Measurements from ENCODE around the gene AHCYL2. TPM values are rescaled to one million over a fixed set of nuclear protein-coding genes. Genes with fewer than 3 reads are reported as not detected.

The AHCYL2 gene
- total RNA-seq: 20.3 TPM
- polyA plus RNA-seq: 9.0 TPM

- no peaks in the 10 kb centered on the region for H3K4me1 ChIP-seq (ENCODE audit: insufficient read depth)
These were observed at the start of gene AHCYL2 for GRCh38 chr7:129224251-129225205. Gene AHCYL2 (plus strand): TSS chr7:129225030.

GRCh38 chr7:129176916-129177710, 47.7 kb upstream of the AHCYL2 start:
- DNase-seq (ENCODE audit: extremely low spot score): no peak
- Histone ChIP-seq H3K4me3 (ENCODE audit: low read depth, low read length) (no peak overlapping the region), H3K36me3 (ENCODE audit: insufficient read depth) (no peaks in the 10 kb centered on the region), H3K27ac (ENCODE audit: low read depth) (no peak overlapping the region), H3K4me1 (ENCODE audit: insufficient read depth) (no peaks in the 10 kb centered on the region)
- 24% methylated on average over 11 of the region's 11 CpGs for WGBS

More at GRCh38 chr7:129224251-129225205, at the start of gene AHCYL2:
- peak within 1 kb of the TSS; percentile 88 for H3K27ac ChIP-seq (ENCODE audit: low read depth)
- H3K36me3 ChIP-seq (ENCODE audit: insufficient read depth): no peaks in the 10 kb centered on the region
- under 1% methylated on average over 63 of the region's 63 CpGs for WGBS
- peak; percentile 96 for DNase-seq (ENCODE audit: extremely low spot score)
- peak within 1 kb of the TSS; percentile 91 for H3K4me3 ChIP-seq (ENCODE audit: low read depth, low read length)

- DNase-seq (ENCODE audit: extremely low spot score): no peak
- no peaks in the 10 kb centered on the region for H3K4me1 ChIP-seq (ENCODE audit: insufficient read depth)
- H3K4me3 ChIP-seq (ENCODE audit: low read depth, low read length): no peak overlapping the region
- no peaks in the 10 kb centered on the region for H3K36me3 ChIP-seq (ENCODE audit: insufficient read depth)
- 72% methylated on average over 6 of the region's 6 CpGs for WGBS
- no peak overlapping the region for H3K27ac ChIP-seq (ENCODE audit: low read depth)
These were observed 39.7 kb upstream of the AHCYL2 start for GRCh38 chr7:129184981-129185670.

- Histone ChIP-seq H3K4me1 (ENCODE audit: insufficient read depth) (no peaks in the 10 kb centered on the region), H3K27ac (ENCODE audit: low read depth) (no peak overlapping the region), H3K36me3 (ENCODE audit: insufficient read depth) (no peaks in the 10 kb centered on the region), H3K4me3 (ENCODE audit: low read depth, low read length) (no peak overlapping the region)
- DNase-seq (ENCODE audit: extremely low spot score): no peak
- 89% methylated on average over 6 of the region's 6 CpGs for WGBS
These were observed 38.0 kb upstream of the AHCYL2 start for GRCh38 chr7:129186749-129187260.

GRCh38 chr7:129187681-129188371, 37.0 kb upstream of the AHCYL2 start:
- Histone ChIP-seq H3K4me3 (ENCODE audit: low read depth, low read length) (peak overlapping the region; percentile 76), H3K4me1 (ENCODE audit: insufficient read depth) (no peaks in the 10 kb centered on the region), H3K36me3 (ENCODE audit: insufficient read depth) (no peaks in the 10 kb centered on the region), H3K27ac (ENCODE audit: low read depth) (no peak overlapping the region)
- 24% methylated on average over 14 of the region's 14 CpGs for WGBS
- no peak for DNase-seq (ENCODE audit: extremely low spot score)

GRCh38 chr7:129188372-129188891, 36.4 kb upstream of the AHCYL2 start, which contains the start of gene SMO:
Gene SMO (plus strand): TSS chr7:129188633. CDS start chr7:129189152, 519 bp downstream.
- H3K4me1 ChIP-seq (ENCODE audit: insufficient read depth): no peaks in the 10 kb centered on the region
- no peaks in the 10 kb centered on the region for H3K36me3 ChIP-seq (ENCODE audit: insufficient read depth)
- WGBS: 2% methylated on average over 48 of the region's 48 CpGs
- peak within 1 kb of the TSS; percentile 30 for H3K27ac ChIP-seq (ENCODE audit: low read depth)
- peak; percentile 78 for DNase-seq (ENCODE audit: extremely low spot score)
- peak within 1 kb of the TSS; percentile 76 for H3K4me3 ChIP-seq (ENCODE audit: low read depth, low read length)

GRCh38 chr7:129188892-129189660, 35.8 kb upstream of the AHCYL2 start:
- Histone ChIP-seq H3K36me3 (ENCODE audit: insufficient read depth) (no peaks in the 10 kb centered on the region), H3K4me3 (ENCODE audit: low read depth, low read length) (peak overlapping the region; percentile 76), H3K4me1 (ENCODE audit: insufficient read depth) (no peaks in the 10 kb centered on the region), H3K27ac (ENCODE audit: low read depth) (peak overlapping the region; percentile 30)
- under 1% methylated on average over 83 of the region's 83 CpGs for WGBS
- DNase-seq (ENCODE audit: extremely low spot score): no peak

GRCh38 chr7:129189661-129190310, 35.0 kb upstream of the AHCYL2 start:
- Histone ChIP-seq H3K4me3 (ENCODE audit: low read depth, low read length) (peak overlapping the region; percentile 76), H3K27ac (ENCODE audit: low read depth) (no peak overlapping the region), H3K36me3 (ENCODE audit: insufficient read depth) (no peaks in the 10 kb centered on the region), H3K4me1 (ENCODE audit: insufficient read depth) (no peaks in the 10 kb centered on the region)
- no peak for DNase-seq (ENCODE audit: extremely low spot score)
- 25% methylated on average over 13 of the region's 13 CpGs for WGBS

GRCh38 chr7:129191272-129191671, 33.6 kb upstream of the AHCYL2 start:
- Histone ChIP-seq H3K36me3 (ENCODE audit: insufficient read depth) (no peaks in the 10 kb centered on the region), H3K4me3 (ENCODE audit: low read depth, low read length) (no peak overlapping the region), H3K4me1 (ENCODE audit: insufficient read depth) (no peaks in the 10 kb centered on the region), H3K27ac (ENCODE audit: low read depth) (no peak overlapping the region)
- WGBS: 70% methylated on average over 3 of the region's 3 CpGs
- no peak for DNase-seq (ENCODE audit: extremely low spot score)

GRCh38 chr7:129193892-129194291, 30.9 kb upstream of the AHCYL2 start:
- DNase-seq (ENCODE audit: extremely low spot score): no peak
- 77% methylated on average over 3 of the region's 3 CpGs for WGBS
- Histone ChIP-seq H3K27ac (ENCODE audit: low read depth) (no peak overlapping the region), H3K36me3 (ENCODE audit: insufficient read depth) (no peaks in the 10 kb centered on the region), H3K4me1 (ENCODE audit: insufficient read depth) (no peaks in the 10 kb centered on the region), H3K4me3 (ENCODE audit: low read depth, low read length) (no peak overlapping the region)

GRCh38 chr7:129197771-129198170, 27.1 kb upstream of the AHCYL2 start:
- WGBS: 80% methylated on average over 4 of the region's 4 CpGs
- no peak overlapping the region for H3K27ac ChIP-seq (ENCODE audit: low read depth)
- no peaks in the 10 kb centered on the region for H3K36me3 ChIP-seq (ENCODE audit: insufficient read depth)
- no peak overlapping the region for H3K4me3 ChIP-seq (ENCODE audit: low read depth, low read length)
- DNase-seq (ENCODE audit: extremely low spot score): no peak
- H3K4me1 ChIP-seq (ENCODE audit: insufficient read depth): no peaks in the 10 kb centered on the region
